Erythroblast (primary cell): ENCODE measurements around the gene CGNL1.

ENCODE experiments used
- DNase-seq, 2 experiments: peaks; one replicate each; lab custom pipeline; 2025; lab: John Stamatoyannopoulos, UW
- GATA1 ChIP-seq: IDR thresholded peaks from 2 replicates; pipeline ENCODE4 v1.6.1; 2011; ENCODE audit warnings: low read depth, mild to moderate bottlenecking, control low read depth, low read length, moderate library complexity
- POLR2A ChIP-seq: IDR thresholded peaks from 2 replicates; pipeline ENCODE4 v1.6.1; 2011; ENCODE audit warnings: mild to moderate bottlenecking, low read length

Gene CGNL1

GRCh38 chr15:57375827-57376695, at the start of gene CGNL1:
Gene CGNL1, plus strand, starts transcription at chr15:57376505. Its CDS starts 61,495 bp downstream, at chr15:57438000.
- TF ChIP-seq POLR2A = no peak
- TF ChIP-seq GATA1 = no peak

DNA sequence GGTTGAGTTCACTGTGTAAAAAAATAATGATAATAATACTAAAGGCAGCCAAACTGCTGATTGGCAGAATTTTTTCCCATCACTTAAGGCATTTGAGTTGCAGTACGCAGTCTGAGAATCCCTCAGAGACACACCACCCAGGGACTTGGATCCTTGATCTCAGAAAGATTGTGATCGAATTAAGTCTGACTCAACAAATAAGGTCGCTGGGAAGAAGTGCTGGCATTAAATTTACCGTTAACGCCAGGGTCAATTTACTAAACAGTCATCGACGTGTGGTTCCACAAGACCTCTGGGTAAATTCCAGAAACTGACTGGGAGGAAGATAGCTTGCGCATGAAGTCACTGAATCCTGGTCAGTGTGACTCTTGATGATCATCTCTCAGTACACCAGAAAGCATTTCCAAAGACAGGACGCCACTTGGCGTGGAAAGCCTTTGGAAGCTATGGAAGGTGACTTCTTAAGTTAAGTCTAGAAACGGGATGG, 48.3 kb upstream of the CGNL1 start:
- no peak for TF ChIP-seq GATA1
- no peak for TF ChIP-seq POLR2A
- DNase-seq = no peak

More at GRCh38 chr15:57375827-57376695, at the start of gene CGNL1:
- DNase-seq = no peak

GRCh38 chr15:57328479-57328878, 47.8 kb upstream of the CGNL1 start:
- TF ChIP-seq POLR2A = no peak
- no peak for TF ChIP-seq GATA1
- no peak for DNase-seq

DNA sequence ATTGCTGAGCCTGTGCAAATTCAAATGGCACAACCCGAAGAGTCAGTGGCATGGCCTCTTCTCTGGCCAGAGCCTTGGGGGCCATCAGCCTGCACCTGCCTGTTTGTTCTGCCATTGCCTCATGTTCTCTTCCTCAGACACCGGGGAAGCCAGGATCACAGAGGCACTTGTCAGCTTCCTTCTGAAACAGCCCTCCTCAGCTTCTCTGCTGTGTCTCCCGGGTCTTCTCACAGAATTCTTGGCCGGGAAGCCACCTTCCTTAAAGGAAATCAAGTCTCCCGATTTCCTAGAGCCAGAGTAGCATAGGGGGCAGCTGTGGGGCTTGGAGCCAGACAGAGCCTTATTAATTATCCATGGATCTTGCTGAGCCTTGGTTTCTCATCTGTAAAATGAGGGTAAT, 47.4 kb upstream of the CGNL1 start:
- no peak for DNase-seq
- TF ChIP-seq POLR2A = no peak
- no peak for TF ChIP-seq GATA1

- no peak for DNase-seq
- TF ChIP-seq GATA1 = no peak
- no peak for TF ChIP-seq POLR2A
Measured at GRCh38 chr15:57329582-57330367, 46.5 kb upstream of the CGNL1 start.

- no peak for DNase-seq
- TF ChIP-seq GATA1 (no peak), POLR2A (no peak)
Measured at GRCh38 chr15:57330619-57331340, 45.5 kb upstream of the CGNL1 start.

GRCh38 chr15:57332326-57332725, 44.0 kb upstream of the CGNL1 start:
- no peak for DNase-seq
- no peak for TF ChIP-seq GATA1
- TF ChIP-seq POLR2A = no peak

- TF ChIP-seq GATA1 (no peak), POLR2A (no peak)
- DNase-seq = no peak
Measured at GRCh38 chr15:57333487-57333886, 42.8 kb upstream of the CGNL1 start.

DNA sequence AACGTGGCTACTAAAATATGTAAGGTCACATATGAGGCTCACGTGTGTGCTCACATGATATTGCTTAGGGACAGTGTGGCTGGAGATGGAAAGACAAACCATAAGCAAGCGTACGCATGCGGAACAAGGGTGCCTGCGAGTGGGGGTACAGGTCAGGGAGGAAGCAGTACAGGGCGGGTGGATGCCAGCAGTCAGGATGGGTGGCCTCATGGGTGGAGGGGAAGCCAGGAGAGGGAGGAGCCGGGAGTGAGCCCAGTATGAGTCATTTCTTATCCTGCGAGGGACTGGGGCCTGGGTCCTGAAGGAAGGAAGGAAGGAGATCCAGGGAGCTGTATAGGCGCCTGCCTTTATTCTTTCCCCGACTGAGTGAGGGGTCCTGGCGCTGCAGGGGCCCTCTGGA, 42.0 kb upstream of the CGNL1 start:
- no peak for DNase-seq
- TF ChIP-seq POLR2A = no peak
- TF ChIP-seq GATA1 = no peak

- no peak for DNase-seq
- TF ChIP-seq GATA1 (no peak), POLR2A (no peak)
Measured at GRCh38 chr15:57335293-57335715, 41.0 kb upstream of the CGNL1 start.

DNA sequence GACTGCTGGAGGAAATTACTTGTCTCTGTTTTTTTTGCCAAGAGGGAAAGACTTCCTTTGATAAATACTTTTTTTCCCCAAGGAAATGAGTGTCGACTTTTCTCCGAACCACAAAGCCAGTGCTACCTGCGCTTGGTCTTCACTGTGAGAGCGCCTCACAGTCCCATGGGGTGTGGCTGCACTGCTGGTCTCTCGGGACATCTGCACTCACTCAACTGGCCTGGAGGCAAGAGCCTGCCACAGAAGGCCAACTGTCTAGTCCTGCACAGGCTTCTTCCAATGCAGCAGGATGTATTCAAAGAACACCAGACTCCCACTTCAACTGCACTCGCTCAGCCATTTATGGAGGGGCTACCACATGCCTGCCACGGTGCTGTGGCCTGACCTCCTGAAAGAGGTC, 40.6 kb upstream of the CGNL1 start:
- TF ChIP-seq GATA1 (no peak), POLR2A (no peak)
- no peak for DNase-seq

- TF ChIP-seq GATA1 = no peak
- DNase-seq = no peak
Measured at GRCh38 chr15:57337868-57338411, 38.4 kb upstream of the CGNL1 start.

DNA sequence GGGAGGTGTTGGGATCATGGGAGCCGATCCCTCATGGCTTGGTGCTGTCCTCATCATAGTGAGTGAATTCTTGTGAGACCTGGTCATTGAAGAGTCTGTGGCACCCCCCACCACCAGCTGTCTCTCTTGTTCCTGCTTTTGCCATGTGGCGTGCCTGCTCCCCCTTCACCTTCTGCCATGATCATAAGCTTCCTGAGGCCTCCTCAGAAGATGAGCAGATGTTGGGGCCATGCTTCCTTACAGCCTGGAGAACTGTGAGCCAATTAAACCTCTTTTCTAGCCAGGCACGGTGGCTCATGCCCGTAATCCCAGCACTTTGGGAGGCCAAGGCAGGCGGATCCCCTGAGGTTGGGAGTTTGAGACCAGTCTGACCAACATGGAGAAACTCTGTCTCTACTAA, 37.0 kb upstream of the CGNL1 start:
- TF ChIP-seq POLR2A (no peak), GATA1 (no peak)

GRCh38 chr15:57340682-57341259, 35.5 kb upstream of the CGNL1 start:
- DNase-seq = peak; percentile 51 to 73

More for the DNA sequence above, 37.0 kb upstream of the CGNL1 start:
- no peak for DNase-seq

More at GRCh38 chr15:57340682-57341259, 35.5 kb upstream of the CGNL1 start:
- TF ChIP-seq GATA1 (no peak), POLR2A (no peak)
